ENCODE data around the gene OTUB2.

The OTUB2 gene

DNA sequence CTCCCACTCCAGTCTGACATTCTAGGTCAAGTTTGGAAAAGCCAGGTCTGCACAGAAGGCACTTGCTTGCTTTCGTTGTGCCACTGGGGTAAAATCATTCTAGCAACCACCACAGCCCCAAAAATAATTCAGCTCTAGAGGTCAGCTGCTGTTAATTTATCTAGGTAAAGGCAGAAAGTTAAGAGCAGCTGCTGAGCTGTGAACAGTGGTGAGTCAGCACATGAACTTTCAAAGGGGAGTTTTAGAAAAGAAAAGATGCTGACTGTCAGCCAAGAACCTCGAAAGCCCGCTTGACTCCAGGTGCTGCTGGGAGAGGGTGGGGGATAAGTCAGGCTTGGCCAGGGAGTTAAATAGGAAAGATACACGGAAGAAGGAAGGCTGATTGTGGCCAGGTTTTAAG is 16.4 kb upstream of the OTUB2 start:
- Histone ChIP-seq H3K4me3 (ENCODE audit: low read length) (no peak overlapping the region), H3K9ac (ENCODE audit: low read length) (no peak overlapping the region), H3K4me1 (ENCODE audit: control insufficient read depth, insufficient read depth, low read length) (no peaks in the 10 kb centered on the region), H3K9me3 (ENCODE audit: control insufficient read depth, low read length) (no peaks in the 10 kb centered on the region), H3K27me3 (replicated peaks; ENCODE audit: control insufficient read depth, insufficient read depth, low read length) (peaks cover 37% of the 10 kb centered on the region), H3K36me3 (ENCODE audit: control insufficient read depth, insufficient read depth, low read length, severe bottlenecking) (no peaks in the 10 kb centered on the region)
- DNase-seq (ENCODE audit: low read depth), result peak; percentile 64

GRCh38 chr14:94010625-94011024 is 15.5 kb upstream of the OTUB2 start:
- H3K4me3 ChIP-seq (ENCODE audit: low read length), result no peak overlapping the region
- DNase-seq (ENCODE audit: low read depth), result no peak
- H3K9ac ChIP-seq (ENCODE audit: low read length), result no peak overlapping the region
- H3K9me3 ChIP-seq (ENCODE audit: control insufficient read depth, low read length), result peaks cover 5% of the 10 kb centered on the region
- peaks cover 28% of the 10 kb centered on the region for H3K27me3 ChIP-seq (replicated peaks; ENCODE audit: control insufficient read depth, insufficient read depth, low read length)
- H3K36me3 ChIP-seq (ENCODE audit: control insufficient read depth, insufficient read depth, low read length, severe bottlenecking), result no peaks in the 10 kb centered on the region
- no peaks in the 10 kb centered on the region for H3K4me1 ChIP-seq (ENCODE audit: control insufficient read depth, insufficient read depth, low read length)

- Histone ChIP-seq H3K36me3 (ENCODE audit: control insufficient read depth, insufficient read depth, low read length, severe bottlenecking) (no peaks in the 10 kb centered on the region), H3K4me3 (ENCODE audit: low read length) (no peak overlapping the region), H3K27me3 (replicated peaks; ENCODE audit: control insufficient read depth, insufficient read depth, low read length) (peaks cover 33% of the 10 kb centered on the region), H3K9me3 (ENCODE audit: control insufficient read depth, low read length) (peaks cover 6% of the 10 kb centered on the region), H3K9ac (ENCODE audit: low read length) (no peak overlapping the region), H3K4me1 (ENCODE audit: control insufficient read depth, insufficient read depth, low read length) (no peaks in the 10 kb centered on the region)
- DNase-seq (ENCODE audit: low read depth), result peak; percentile 62
These were observed 14.3 kb upstream of the OTUB2 start for GRCh38 chr14:94011795-94012194.

- Histone ChIP-seq H3K36me3 (ENCODE audit: control insufficient read depth, insufficient read depth, low read length, severe bottlenecking) (no peaks in the 10 kb centered on the region), H3K9ac (ENCODE audit: low read length) (no peak overlapping the region), H3K4me3 (ENCODE audit: low read length) (no peak overlapping the region), H3K4me1 (ENCODE audit: control insufficient read depth, insufficient read depth, low read length) (no peaks in the 10 kb centered on the region), H3K27me3 (replicated peaks; ENCODE audit: control insufficient read depth, insufficient read depth, low read length) (peaks cover 33% of the 10 kb centered on the region), H3K9me3 (ENCODE audit: control insufficient read depth, low read length) (peaks cover 6% of the 10 kb centered on the region)
- DNase-seq (ENCODE audit: low read depth), result no peak
These were observed 11.8 kb upstream of the OTUB2 start for GRCh38 chr14:94014382-94014781.

GRCh38 chr14:94015223-94015622 is 10.9 kb upstream of the OTUB2 start:
- no peak for DNase-seq (ENCODE audit: low read depth)
- H3K27me3 ChIP-seq (replicated peaks; ENCODE audit: control insufficient read depth, insufficient read depth, low read length), result peaks cover 33% of the 10 kb centered on the region
- no peaks in the 10 kb centered on the region for H3K36me3 ChIP-seq (ENCODE audit: control insufficient read depth, insufficient read depth, low read length, severe bottlenecking)
- H3K4me1 ChIP-seq (ENCODE audit: control insufficient read depth, insufficient read depth, low read length), result no peaks in the 10 kb centered on the region
- H3K4me3 ChIP-seq (ENCODE audit: low read length), result no peak overlapping the region
- no peak overlapping the region for H3K9ac ChIP-seq (ENCODE audit: low read length)
- H3K9me3 ChIP-seq (ENCODE audit: control insufficient read depth, low read length), result peaks cover 6% of the 10 kb centered on the region

DNA sequence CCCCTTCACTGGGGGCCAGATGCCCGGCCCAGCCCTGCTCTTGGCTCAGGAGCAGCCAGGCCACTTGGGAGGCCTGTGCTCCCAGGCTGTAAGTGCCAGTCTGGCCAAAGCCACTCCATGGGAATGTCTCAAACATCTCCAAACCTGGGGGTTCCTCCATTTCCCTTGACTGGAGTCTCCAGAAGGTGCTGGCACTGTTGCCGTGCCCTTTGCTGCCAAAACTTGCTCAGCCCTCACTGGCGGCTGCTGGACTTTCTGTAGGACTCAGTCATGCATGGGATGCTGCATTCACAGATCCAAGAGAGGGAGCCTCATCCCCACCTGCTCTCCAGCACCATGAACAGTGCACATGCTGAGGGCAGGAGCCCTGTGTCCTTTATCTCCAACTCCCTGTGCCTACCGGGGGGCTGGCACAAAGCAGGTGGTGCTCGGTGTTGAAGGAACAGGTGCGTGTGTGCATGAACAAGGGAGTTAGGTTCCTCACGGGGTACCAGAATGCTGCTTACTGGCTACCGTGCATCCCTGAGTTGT is 9.6 kb upstream of the OTUB2 start:
- Histone ChIP-seq H3K9ac (ENCODE audit: low read length) (no peak overlapping the region), H3K9me3 (ENCODE audit: control insufficient read depth, low read length) (peaks cover 6% of the 10 kb centered on the region), H3K27me3 (replicated peaks; ENCODE audit: control insufficient read depth, insufficient read depth, low read length) (peaks cover 24% of the 10 kb centered on the region), H3K4me1 (ENCODE audit: control insufficient read depth, insufficient read depth, low read length) (no peaks in the 10 kb centered on the region), H3K4me3 (ENCODE audit: low read length) (no peak overlapping the region), H3K36me3 (ENCODE audit: control insufficient read depth, insufficient read depth, low read length, severe bottlenecking) (no peaks in the 10 kb centered on the region)
- no peak for DNase-seq (ENCODE audit: low read depth)

DNA sequence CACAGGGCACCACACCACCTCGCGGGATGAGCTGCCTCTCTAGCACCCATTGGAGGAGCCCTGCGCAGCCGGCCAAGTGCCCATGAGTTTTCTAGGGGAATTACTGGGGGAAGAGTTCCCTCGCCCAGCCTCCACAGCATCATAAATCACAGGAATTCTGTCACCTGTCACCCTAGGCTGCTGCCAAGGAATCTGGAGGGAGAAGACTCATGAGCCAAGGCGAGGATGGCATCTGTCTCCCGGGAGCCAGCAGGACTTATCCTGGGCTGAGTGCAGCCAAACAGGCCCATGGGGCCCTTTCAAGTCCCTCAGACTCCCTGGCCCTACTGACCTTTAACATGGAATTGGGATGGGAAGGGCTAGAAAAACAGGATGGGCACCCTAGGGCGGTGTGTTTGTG is 7.8 kb upstream of the OTUB2 start:
- H3K27me3 ChIP-seq (replicated peaks; ENCODE audit: control insufficient read depth, insufficient read depth, low read length), result peaks cover 24% of the 10 kb centered on the region
- no peak for DNase-seq (ENCODE audit: low read depth)
- no peaks in the 10 kb centered on the region for H3K36me3 ChIP-seq (ENCODE audit: control insufficient read depth, insufficient read depth, low read length, severe bottlenecking)
- H3K9ac ChIP-seq (ENCODE audit: low read length), result no peak overlapping the region
- H3K4me3 ChIP-seq (ENCODE audit: low read length), result no peak overlapping the region
- peaks cover 6% of the 10 kb centered on the region for H3K9me3 ChIP-seq (ENCODE audit: control insufficient read depth, low read length)
- peaks cover 3% of the 10 kb centered on the region for H3K4me1 ChIP-seq (ENCODE audit: control insufficient read depth, insufficient read depth, low read length)

GRCh38 chr14:94019329-94019728 is 6.8 kb upstream of the OTUB2 start:
- Histone ChIP-seq H3K9ac (ENCODE audit: low read length) (no peak overlapping the region), H3K4me3 (ENCODE audit: low read length) (no peak overlapping the region), H3K27me3 (replicated peaks; ENCODE audit: control insufficient read depth, insufficient read depth, low read length) (peaks cover 24% of the 10 kb centered on the region), H3K36me3 (ENCODE audit: control insufficient read depth, insufficient read depth, low read length, severe bottlenecking) (no peaks in the 10 kb centered on the region), H3K9me3 (ENCODE audit: control insufficient read depth, low read length) (peaks cover 6% of the 10 kb centered on the region), H3K4me1 (ENCODE audit: control insufficient read depth, insufficient read depth, low read length) (peaks cover 3% of the 10 kb centered on the region)
- no peak for DNase-seq (ENCODE audit: low read depth)

DNA sequence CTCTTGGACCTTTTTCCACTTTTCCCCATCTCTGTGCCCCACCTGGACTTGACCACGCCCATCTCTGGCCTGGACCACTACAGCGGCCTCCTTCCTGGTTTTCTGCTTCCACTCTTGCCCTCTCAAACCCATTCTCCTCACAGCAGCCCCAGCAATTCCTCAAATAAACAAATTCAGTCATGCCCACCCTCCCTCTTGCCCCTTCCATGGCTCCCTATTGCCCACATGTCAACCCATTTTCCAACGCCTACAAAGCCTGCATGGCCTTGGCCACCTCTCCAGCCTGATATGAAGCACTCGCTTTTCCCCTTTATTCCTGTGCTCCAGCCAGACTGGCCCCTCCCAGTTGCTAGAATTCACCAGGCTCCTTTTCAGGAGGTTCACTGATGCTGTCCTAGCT is 5.9 kb upstream of the OTUB2 start:
- Histone ChIP-seq H3K9ac (ENCODE audit: low read length) (no peak overlapping the region), H3K4me1 (ENCODE audit: control insufficient read depth, insufficient read depth, low read length) (peaks cover 3% of the 10 kb centered on the region), H3K36me3 (ENCODE audit: control insufficient read depth, insufficient read depth, low read length, severe bottlenecking) (no peaks in the 10 kb centered on the region), H3K27me3 (replicated peaks; ENCODE audit: control insufficient read depth, insufficient read depth, low read length) (peaks cover 24% of the 10 kb centered on the region), H3K4me3 (ENCODE audit: low read length) (no peak overlapping the region), H3K9me3 (ENCODE audit: control insufficient read depth, low read length) (peaks cover 5% of the 10 kb centered on the region)
- no peak for DNase-seq (ENCODE audit: low read depth)

GRCh38 chr14:94021001-94021400 is 5.1 kb upstream of the OTUB2 start:
- Histone ChIP-seq H3K4me3 (ENCODE audit: low read length) (no peak overlapping the region), H3K4me1 (ENCODE audit: control insufficient read depth, insufficient read depth, low read length) (peaks cover 3% of the 10 kb centered on the region), H3K9ac (ENCODE audit: low read length) (no peak overlapping the region), H3K36me3 (ENCODE audit: control insufficient read depth, insufficient read depth, low read length, severe bottlenecking) (no peaks in the 10 kb centered on the region), H3K27me3 (replicated peaks; ENCODE audit: control insufficient read depth, insufficient read depth, low read length) (peaks cover 22% of the 10 kb centered on the region), H3K9me3 (ENCODE audit: control insufficient read depth, low read length) (no peaks in the 10 kb centered on the region)
- DNase-seq (ENCODE audit: low read depth), result no peak

- no peak overlapping the region for H3K9ac ChIP-seq (ENCODE audit: low read length)
- peaks cover 3% of the 10 kb centered on the region for H3K4me1 ChIP-seq (ENCODE audit: control insufficient read depth, insufficient read depth, low read length)
- H3K36me3 ChIP-seq (ENCODE audit: control insufficient read depth, insufficient read depth, low read length, severe bottlenecking), result no peaks in the 10 kb centered on the region
- H3K27me3 ChIP-seq (replicated peaks; ENCODE audit: control insufficient read depth, insufficient read depth, low read length), result peaks cover 17% of the 10 kb centered on the region
- DNase-seq (ENCODE audit: low read depth), result no peak
- no peak overlapping the region for H3K4me3 ChIP-seq (ENCODE audit: low read length)
- H3K9me3 ChIP-seq (ENCODE audit: control insufficient read depth, low read length), result no peaks in the 10 kb centered on the region
These were observed 4.6 kb upstream of the OTUB2 start for GRCh38 chr14:94021416-94022157.
